Amygdala (tissue), 56 donors: ENCODE measurements around the gene RERGL.
"Not testable (repeated sequence)": the region's sequence is repeated elsewhere in the genome, so short reads cannot be mapped to it uniquely, and the experiment has no call there.

Source experiments
- DNase-seq, 56 donors: peaks; one replicate each; lab custom pipeline; 2025; lab: John Stamatoyannopoulos, UW

The RERGL gene

GRCh38 chr12:18040060-18040742, 49.8 kb downstream of the RERGL start:
- not testable (repeated sequence) for DNase-seq
